ENCODE measurements around the gene SNX30.

SNX30 gene

GRCh38 chr9:112864403-112864802 lies 113.8 kb downstream of the SNX30 start (continued):
- TF ChIP-seq, protein P1, sequence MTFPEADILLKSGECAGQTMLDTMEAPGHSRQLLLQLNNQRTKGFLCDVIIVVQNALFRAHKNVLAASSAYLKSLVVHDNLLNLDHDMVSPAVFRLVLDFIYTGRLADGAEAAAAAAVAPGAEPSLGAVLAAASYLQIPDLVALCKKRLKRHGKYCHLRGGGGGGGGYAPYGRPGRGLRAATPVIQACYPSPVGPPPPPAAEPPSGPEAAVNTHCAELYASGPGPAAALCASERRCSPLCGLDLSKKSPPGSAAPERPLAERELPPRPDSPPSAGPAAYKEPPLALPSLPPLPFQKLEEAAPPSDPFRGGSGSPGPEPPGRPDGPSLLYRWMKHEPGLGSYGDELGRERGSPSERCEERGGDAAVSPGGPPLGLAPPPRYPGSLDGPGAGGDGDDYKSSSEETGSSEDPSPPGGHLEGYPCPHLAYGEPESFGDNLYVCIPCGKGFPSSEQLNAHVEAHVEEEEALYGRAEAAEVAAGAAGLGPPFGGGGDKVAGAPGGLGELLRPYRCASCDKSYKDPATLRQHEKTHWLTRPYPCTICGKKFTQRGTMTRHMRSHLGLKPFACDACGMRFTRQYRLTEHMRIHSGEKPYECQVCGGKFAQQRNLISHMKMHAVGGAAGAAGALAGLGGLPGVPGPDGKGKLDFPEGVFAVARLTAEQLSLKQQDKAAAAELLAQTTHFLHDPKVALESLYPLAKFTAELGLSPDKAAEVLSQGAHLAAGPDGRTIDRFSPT (tag by site-specific recombination; IDR thresholded peaks at IDR 0.05) = no peak
- no peak for TF ChIP-seq GLI4 (tag by site-specific recombination; IDR thresholded peaks at IDR 0.05)
- no peak for TF ChIP-seq ZEB2 (tag by site-specific recombination; IDR thresholded peaks at IDR 0.05)
- TF ChIP-seq, protein P2, sequence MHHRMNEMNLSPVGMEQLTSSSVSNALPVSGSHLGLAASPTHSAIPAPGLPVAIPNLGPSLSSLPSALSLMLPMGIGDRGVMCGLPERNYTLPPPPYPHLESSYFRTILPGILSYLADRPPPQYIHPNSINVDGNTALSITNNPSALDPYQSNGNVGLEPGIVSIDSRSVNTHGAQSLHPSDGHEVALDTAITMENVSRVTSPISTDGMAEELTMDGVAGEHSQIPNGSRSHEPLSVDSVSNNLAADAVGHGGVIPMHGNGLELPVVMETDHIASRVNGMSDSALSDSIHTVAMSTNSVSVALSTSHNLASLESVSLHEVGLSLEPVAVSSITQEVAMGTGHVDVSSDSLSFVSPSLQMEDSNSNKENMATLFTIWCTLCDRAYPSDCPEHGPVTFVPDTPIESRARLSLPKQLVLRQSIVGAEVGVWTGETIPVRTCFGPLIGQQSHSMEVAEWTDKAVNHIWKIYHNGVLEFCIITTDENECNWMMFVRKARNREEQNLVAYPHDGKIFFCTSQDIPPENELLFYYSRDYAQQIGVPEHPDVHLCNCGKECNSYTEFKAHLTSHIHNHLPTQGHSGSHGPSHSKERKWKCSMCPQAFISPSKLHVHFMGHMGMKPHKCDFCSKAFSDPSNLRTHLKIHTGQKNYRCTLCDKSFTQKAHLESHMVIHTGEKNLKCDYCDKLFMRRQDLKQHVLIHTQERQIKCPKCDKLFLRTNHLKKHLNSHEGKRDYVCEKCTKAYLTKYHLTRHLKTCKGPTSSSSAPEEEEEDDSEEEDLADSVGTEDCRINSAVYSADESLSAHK (tag by site-specific recombination; IDR thresholded peaks at IDR 0.05) = no peak
- no peak for TF ChIP-seq MZF1 (tag by site-specific recombination; IDR thresholded peaks at IDR 0.05; ENCODE audit: borderline replicate concordance)
- no peak for TF ChIP-seq HOXA7 (CRISPR knock-in tag; IDR thresholded peaks at IDR 0.05; ENCODE audit: borderline replicate concordance)
- TF ChIP-seq, protein P3, sequence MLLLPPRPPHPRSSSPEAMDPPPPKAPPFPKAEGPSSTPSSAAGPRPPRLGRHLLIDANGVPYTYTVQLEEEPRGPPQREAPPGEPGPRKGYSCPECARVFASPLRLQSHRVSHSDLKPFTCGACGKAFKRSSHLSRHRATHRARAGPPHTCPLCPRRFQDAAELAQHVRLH (tag by site-specific recombination; IDR thresholded peaks at IDR 0.05) = no peak
- TF ChIP-seq ZNF548 (tag by site-specific recombination; IDR thresholded peaks at IDR 0.05) = no peak
- no peak for TF ChIP-seq ZNF391 (tag by site-specific recombination; IDR thresholded peaks at IDR 0.05; ENCODE audit: borderline replicate concordance, low read depth)
- no peak for TF ChIP-seq ZNF19 (tag by site-specific recombination; IDR thresholded peaks at IDR 0.05; ENCODE audit: low read depth)
- no peak for TF ChIP-seq KLF16 (tag by site-specific recombination; IDR thresholded peaks at IDR 0.05)
- TF ChIP-seq ZNF600 (tag by site-specific recombination; IDR thresholded peaks at IDR 0.05) = no peak
- TF ChIP-seq KLF1 (tag by site-specific recombination; IDR thresholded peaks at IDR 0.05) = no peak
- no peak for TF ChIP-seq ZNF24 (tag by site-specific recombination; IDR thresholded peaks at IDR 0.05)

DNA sequence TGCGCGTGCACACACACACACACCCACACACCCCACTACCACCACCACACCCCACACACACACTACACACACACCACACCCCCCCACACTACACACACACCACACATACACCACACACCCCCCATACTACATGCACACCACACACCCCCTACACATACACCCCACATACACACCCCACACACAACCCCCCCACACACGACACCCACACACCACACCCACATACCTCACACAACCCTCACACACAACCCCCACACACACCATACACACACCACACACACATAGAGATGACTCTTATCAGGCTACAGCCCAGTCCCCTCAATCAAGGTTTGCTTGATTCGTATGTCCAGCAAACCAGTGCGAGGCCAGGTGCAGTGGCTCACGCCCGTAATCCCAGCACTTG lies 114.4 kb downstream of the SNX30 start:
- Histone ChIP-seq H3K4me3 (ENCODE audit: low read depth, low read length) (no peak overlapping the region), H3K36me3 (ENCODE audit: control insufficient read depth in 2 of 2, insufficient read depth in 1 of 2, low read length in 2 of 2) (peaks cover 0 to 38% of the 10 kb centered on the region in 2 experiments; a peak in 2 of 3 replicates), H3K4me1 (ENCODE audit: control insufficient read depth, insufficient read depth, low read length) (no peaks in the 10 kb centered on the region), H3K27ac (ENCODE audit: extremely low read depth, low read depth, low read length) (no peak overlapping the region), H3K9me3 (ENCODE audit: control insufficient read depth, insufficient read depth, low read depth, low read length) (no peaks in the 10 kb centered on the region)
- TF ChIP-seq ZFHX2 (tag by site-specific recombination; conservative IDR thresholded peaks at IDR 0.05) (peak; percentile 63), EGR2 (tag by site-specific recombination; IDR thresholded peaks at IDR 0.05; ENCODE audit: low read depth) (peak; percentile 90), SALL2 (tag by site-specific recombination; IDR thresholded peaks at IDR 0.05; ENCODE audit: borderline replicate concordance) (no peak)
- ChIA-PET CTCF (no interaction called here), POLR2A (no interaction called here)

GRCh38 chr9:112866662-112867274 lies 116.2 kb downstream of the SNX30 start:
- H3K4me1 ChIP-seq (ENCODE audit: control insufficient read depth, insufficient read depth, low read length) = no peaks in the 10 kb centered on the region
- no peaks in the 10 kb centered on the region for H3K9me3 ChIP-seq (ENCODE audit: control insufficient read depth, insufficient read depth, low read depth, low read length)
- H3K36me3 ChIP-seq (ENCODE audit: control insufficient read depth in 2 of 2, insufficient read depth in 1 of 2, low read length in 2 of 2) = peaks cover 0 to 42% of the 10 kb centered on the region in 2 experiments; a peak in 2 of 3 replicates
- POLR2A ChIA-PET = interaction anchor here (0.8 kb wide), 1 partner anchor 17 kb away, joined by 3 read pairs; no protein-coding TSS in a partner anchor
- no peak overlapping the region for H3K4me3 ChIP-seq (ENCODE audit: low read depth, low read length)
- CTCF ChIA-PET = no interaction called here
- no peak overlapping the region for H3K27ac ChIP-seq (ENCODE audit: extremely low read depth, low read depth, low read length)
- TF ChIP-seq ZFHX2 (tag by site-specific recombination; conservative IDR thresholded peaks at IDR 0.05) (peak; percentile 53), ZBTB8A (tag by site-specific recombination; IDR thresholded peaks at IDR 0.05) (no peak), EGR2 (tag by site-specific recombination; IDR thresholded peaks at IDR 0.05; ENCODE audit: low read depth) (peak; percentile 86)

Measured in HEK293 (cell line).